ENCODE results near the gene DNAJC4. TPM values are rescaled to one million over a fixed set of nuclear protein-coding genes. Genes with fewer than 3 reads are reported as not detected.

DNAJC4 gene
- polyA plus RNA-seq, 1 donor, result 66.2 TPM

- DNase-seq, result no peak
Observed at GRCh38 chr11:64278576-64279190, 48.3 kb downstream of the DNAJC4 start.

DNA sequence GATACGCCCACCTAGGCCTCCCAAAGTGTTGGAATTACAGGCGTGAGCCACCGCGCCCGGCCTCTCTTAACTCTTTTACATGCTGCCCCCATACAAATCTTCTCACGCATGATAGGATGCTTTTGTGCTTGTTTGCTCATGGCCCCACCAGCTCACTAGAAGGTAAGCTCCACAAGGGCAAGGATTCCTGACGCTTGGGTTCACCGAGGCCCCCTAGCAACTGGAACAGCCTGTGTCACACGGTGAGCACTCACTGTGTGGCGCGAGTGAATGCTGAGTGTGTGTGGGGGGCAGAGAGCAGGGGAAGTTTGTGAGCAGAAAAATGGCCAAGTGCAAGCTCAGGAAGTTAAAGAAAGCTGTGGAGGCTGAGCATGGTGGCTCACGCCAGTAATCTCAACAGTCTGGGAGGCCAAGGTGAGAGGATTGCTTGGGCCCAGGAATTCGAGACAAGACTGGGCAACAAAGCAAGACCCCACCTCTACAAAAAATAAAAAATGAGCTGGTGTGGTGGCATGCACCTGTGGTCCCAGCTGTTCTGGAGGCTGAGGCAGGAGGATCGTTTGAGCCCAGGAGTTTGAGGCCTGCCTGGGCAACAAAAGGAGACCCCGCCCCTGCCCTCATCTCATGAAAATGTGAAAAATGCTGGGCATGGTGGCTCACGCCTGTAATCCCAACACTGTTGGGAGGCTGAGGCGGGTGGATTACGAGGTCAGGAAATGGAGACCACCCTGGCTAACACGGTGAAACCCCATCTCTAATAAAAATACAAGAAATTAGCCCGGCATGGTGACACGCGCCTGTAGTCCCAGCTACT lies 51.8 kb downstream of the DNAJC4 start:
- DNase-seq, result no peak

DNA sequence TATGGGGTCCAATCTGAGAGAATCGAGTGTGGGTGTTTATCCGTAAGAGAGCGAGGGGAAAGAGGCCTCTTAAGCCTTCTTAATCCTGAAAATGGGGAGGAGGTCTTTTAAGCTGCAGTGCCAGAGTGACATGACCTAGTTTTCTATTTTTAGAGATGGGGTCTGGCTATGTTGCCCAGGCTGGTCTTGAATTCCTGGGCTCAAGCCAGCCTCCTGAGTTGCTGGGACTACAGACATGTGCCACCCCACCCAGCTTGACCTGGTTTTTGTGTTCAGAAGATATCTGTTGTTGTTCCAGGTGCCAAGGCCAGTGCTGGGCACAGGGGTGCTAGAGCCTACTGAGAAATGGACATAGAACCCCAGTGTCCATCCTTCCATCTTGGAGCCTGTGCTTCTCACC lies 52.7 kb downstream of the DNAJC4 start:
- DNase-seq, result no peak

Other genes with a start within 250 kb of the DNAJC4 start
- 49.5 TPM for gene OTUB1, start 244.1 kb upstream of the DNAJC4 start, polyA plus RNA-seq (ENCODE audit: insufficient read length)
- gene FLRT1, start 194.6 kb upstream of the DNAJC4 start, polyA plus RNA-seq (ENCODE audit: insufficient read length), result 2.8 TPM
- 77.9 TPM for gene MACROD1, start 64.4 kb upstream of the DNAJC4 start, polyA plus RNA-seq (ENCODE audit: insufficient read length)
- 125 TPM for gene STIP1, start 44.4 kb upstream of the DNAJC4 start, polyA plus RNA-seq (ENCODE audit: insufficient read length)
- 11.1 TPM for gene FERMT3, start 23.8 kb upstream of the DNAJC4 start, polyA plus RNA-seq (ENCODE audit: insufficient read length)
- 81.4 TPM for gene TRPT1, start 4.4 kb upstream of the DNAJC4 start, polyA plus RNA-seq (ENCODE audit: insufficient read length)
- 17.2 TPM for gene NUDT22, start 4.3 kb upstream of the DNAJC4 start, polyA plus RNA-seq (ENCODE audit: insufficient read length)
- gene VEGFB, start 4.0 kb downstream of the DNAJC4 start, polyA plus RNA-seq (ENCODE audit: insufficient read length), result 101 TPM
- gene FKBP2, start 10.5 kb downstream of the DNAJC4 start, polyA plus RNA-seq (ENCODE audit: insufficient read length), result 51.5 TPM
- 177 TPM for gene PPP1R14B, start 16.4 kb downstream of the DNAJC4 start, polyA plus RNA-seq (ENCODE audit: insufficient read length)
- gene PLCB3, start 21.0 kb downstream of the DNAJC4 start, polyA plus RNA-seq (ENCODE audit: insufficient read length), result 12.4 TPM
- 31.0 TPM for gene BAD, start 54.1 kb downstream of the DNAJC4 start, polyA plus RNA-seq (ENCODE audit: insufficient read length)
- 23.1 TPM for gene GPR137, start 55.3 kb downstream of the DNAJC4 start, polyA plus RNA-seq (ENCODE audit: insufficient read length)
- not detected for gene KCNK4, start 60.8 kb downstream of the DNAJC4 start, polyA plus RNA-seq (ENCODE audit: insufficient read length)
- gene CATSPERZ, start 69.8 kb downstream of the DNAJC4 start, polyA plus RNA-seq (ENCODE audit: insufficient read length), result not detected
- 34.0 TPM for gene ESRRA, start 75.0 kb downstream of the DNAJC4 start, polyA plus RNA-seq (ENCODE audit: insufficient read length)
- gene TRMT112, start 87.0 kb downstream of the DNAJC4 start, polyA plus RNA-seq (ENCODE audit: insufficient read length), result 179 TPM
- gene PRDX5, start 87.6 kb downstream of the DNAJC4 start, polyA plus RNA-seq (ENCODE audit: insufficient read length), result 129 TPM
- gene CCDC88B, start 109.7 kb downstream of the DNAJC4 start, polyA plus RNA-seq (ENCODE audit: insufficient read length), result 4.5 TPM
- 16.1 TPM for gene RPS6KA4, start 128.6 kb downstream of the DNAJC4 start, polyA plus RNA-seq (ENCODE audit: insufficient read length)

All from hindlimb muscle (tissue), 1 donor.